Cardiac septum (tissue), 1 donor: ENCODE results near the gene CCDC7. TPM values are rescaled to one million over a fixed set of nuclear protein-coding genes. Genes with fewer than 3 reads are reported as not detected.
"Not testable (repeated sequence)": the region's sequence is repeated elsewhere in the genome, so short reads cannot be mapped to it uniquely, and the experiment has no call there.

Source experiments
- DNase-seq: peaks from one replicate; pipeline ENCODE4 v3.0.0-alpha.2; 2020; ENCODE audit warnings: low spot score
- intact Hi-C: fragments of 100-400 bp; cut with DNase I; formaldehyde crosslinking; loops from one replicate; pipeline ENCODE4 v1.14.0; 2022
- long read RNA-seq: library from polyadenylated mRNA; unstranded; transcript quantifications from one replicate; pipeline ENCODE4 v2.0.0, GENCODE V29; 2021
- total RNA-seq: library from RNA; stranded (reverse); fragmentation: NEBNext Ultra II Directional; extraction: Animal tissue kit (Norgen Biotek cat#: 25700); gene quantifications from one replicate; pipeline ENCODE4 v1.2.1, GENCODE V29; 2021
- donor health status: DM: no; HTN: no; CAD: no.

CCDC7 gene
- 32.5 TPM for total RNA-seq
- long read RNA-seq, partial matches to known transcripts = 1 of 5 reads
- long read RNA-seq, other reads (novel, unspliced or antisense) = 4 of 5 reads

DNA sequence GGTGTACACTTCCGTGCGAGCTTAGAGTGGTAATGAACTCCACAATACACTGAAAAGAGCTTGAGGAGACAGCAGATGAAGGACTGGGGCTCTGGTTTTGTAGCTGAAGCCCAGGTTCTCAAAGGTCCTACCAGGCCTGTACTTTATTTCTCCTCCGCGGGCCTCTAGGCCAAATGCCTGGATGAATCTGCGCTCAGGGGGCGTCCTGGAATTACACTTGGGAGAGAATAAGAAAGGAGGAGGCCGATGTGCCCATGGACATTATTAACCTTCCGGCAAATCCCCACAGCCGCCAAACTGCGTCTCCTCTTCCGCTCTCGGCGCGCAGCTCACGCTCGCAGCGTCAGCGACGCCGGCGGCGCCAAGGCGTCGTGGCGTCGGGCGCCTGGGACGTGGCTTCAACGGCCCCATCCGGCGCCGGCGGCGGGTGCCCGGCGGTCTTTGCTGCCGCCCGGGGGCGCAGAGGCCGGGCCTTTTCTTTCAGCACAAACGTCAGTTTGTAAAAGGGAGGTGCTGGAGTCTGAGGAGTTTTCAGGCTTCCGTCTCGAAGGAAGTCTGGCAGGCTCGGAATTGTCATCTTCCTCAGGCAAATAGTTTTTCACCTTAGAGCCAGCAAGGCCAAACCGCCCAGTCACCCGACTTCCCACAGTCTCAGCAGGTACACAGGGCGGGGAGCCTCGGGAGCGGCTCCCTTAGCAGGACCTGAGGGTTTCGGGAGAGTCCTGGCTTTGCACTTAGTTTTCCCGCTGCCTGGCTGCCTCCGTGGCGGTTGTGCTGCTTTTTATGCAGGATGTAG is at the start of gene CCDC7:
Gene CCDC7 (plus strand): TSS at position 401 of the 796 bp plus-strand sequence. CDS start 5,503 bp downstream, outside the sequence.
- DNase-seq = peak; percentile 90
- intact Hi-C loops = loop anchor here (1.0 to 10.0 kb wide), 4 partner anchors 67 to 539 kb away; partner anchors contain the start of gene EPC1

DNA sequence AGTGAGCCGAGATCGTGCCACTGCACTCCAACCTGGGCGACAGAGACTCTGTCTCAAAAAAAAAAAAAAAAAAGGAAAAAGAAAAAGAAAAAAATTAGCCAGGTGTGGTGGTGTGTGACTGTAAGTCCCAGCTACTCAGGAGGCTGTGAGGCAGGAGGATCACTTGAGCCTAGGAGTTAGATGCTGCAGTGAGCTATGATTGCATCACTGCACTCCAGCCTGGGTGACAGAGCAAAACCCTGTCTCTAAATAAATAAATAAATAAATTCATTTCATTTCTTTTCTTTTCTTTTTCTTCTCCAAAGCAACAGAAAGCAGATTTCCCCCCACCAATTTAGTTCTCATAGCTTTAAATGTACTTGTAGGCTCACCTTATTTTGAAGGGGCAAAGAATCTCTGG is 48.8 kb upstream of the CCDC7 start:
- DNase-seq, intact Hi-C loops: not testable (repeated sequence)

DNA sequence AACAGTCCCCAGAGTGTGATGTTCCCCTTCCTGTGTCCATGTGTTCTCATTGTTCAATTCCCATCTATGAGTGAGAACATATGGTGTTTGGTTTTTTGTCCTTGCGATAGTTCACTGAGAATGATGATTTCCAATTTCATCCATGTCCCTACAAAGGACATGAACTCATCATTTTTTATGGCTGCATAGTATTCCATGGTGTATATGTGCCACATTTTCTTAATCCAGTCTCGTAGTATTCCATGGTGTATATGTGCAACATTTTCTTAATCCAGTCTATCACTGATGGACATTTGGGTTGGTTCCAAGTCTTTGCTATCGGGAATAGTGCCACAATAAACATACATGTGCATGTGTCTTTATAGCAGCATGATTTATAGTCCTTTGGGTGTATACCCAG is 46.2 kb upstream of the CCDC7 start:
- intact Hi-C loops, DNase-seq: not testable (repeated sequence)

DNA sequence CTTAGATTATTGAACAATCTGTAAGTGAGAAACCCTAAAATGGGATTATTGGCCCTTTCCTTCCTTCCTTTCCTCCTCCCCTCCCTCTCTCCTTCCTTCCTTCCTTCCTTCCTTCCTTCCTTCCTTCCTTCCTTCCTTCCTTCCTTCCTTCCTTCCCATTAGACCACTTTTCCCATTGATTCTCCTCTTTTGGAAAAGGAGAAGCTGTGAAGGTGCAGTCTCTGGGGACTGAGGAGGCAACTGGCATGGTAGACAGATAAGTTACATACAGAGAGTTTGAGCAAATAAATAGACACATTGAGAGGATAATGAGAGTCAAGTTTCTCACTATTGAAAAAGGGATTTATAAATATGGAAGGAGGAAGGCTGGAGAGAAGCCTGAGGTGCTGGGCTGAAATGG is 45.0 kb upstream of the CCDC7 start:
- intact Hi-C loops = no loop called here
- DNase-seq = no peak

DNA sequence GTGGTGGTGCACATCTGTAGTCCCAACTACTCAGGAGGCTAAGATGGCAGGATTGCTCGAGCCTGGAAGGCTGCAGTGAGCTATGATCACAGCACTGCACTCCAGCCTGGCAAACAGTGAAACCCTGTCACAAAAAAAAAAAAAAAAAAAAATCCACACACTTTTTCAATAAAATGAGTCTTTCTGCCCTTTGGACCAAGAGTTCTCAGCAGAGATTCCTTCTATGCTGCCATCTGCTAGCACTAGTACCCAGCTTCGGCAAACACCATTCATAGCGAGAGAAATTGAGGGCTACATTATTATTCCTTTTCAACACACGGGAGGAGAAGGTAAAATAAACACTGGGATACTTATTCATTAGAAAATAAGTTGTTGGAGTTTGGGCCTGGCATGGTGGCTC is 43.4 kb upstream of the CCDC7 start:
- intact Hi-C loops = no loop called here
- no peak for DNase-seq

DNA sequence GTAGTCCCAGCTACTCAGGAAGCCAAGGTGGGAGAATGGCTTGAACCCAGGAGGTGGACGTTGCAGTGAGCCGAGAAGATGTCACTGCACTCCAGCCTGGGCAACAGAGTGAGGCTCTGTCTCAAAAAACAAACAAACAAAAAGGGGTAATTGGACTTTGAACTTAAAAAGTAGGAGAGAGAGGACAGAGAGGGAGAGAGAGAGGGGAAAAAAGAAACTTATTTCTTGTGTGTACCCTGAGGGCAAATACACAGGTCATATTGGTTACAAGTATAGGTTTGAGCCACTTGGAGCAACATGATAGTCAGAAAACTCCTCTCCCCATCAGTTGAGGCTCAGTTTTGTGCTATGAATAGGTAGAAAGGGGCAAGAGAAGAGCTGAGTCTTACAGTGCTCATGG is 42.8 kb upstream of the CCDC7 start:
- intact Hi-C loops = no loop called here
- DNase-seq = no peak

DNA sequence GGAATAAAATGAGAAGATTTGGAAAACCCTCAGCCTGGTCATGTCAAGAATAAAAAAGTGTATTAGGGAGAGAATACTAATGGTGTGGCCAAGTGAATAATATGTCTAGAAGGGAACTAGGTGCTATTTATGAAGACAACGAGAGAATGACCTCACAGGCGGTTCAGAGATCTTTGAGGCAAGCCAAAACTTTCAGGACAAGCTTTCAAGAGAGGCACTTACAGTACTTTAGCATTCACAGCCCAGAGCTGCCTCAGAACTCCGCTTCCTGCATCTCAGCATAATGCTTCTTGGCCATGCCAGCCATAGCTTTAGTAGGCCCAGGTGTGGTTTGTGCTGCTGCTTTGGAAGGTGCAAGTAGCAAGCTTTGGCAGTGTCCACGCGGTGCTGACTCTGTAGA is 37.2 kb upstream of the CCDC7 start:
- intact Hi-C loops = no loop called here
- no peak for DNase-seq

DNA sequence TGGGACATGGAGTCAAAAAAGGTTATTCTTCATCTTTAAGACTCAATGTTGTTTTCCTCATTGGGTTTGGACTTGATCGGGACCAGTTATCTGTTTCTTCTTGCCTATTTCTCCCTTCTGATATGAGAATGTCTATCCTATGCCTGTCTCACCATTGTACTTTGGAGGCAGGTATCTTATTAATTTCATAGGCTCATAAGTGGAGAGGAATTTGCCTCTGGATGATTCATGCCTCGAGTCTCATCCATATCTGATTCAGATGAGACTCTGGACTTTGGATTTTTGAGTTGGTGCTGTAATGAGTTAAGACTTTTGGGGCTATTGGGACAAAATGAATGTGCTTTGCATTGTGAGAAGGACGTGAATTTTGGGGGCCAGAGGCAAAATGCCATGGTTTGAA is 36.2 kb upstream of the CCDC7 start:
- no peak for DNase-seq
- intact Hi-C loops = no loop called here

DNA sequence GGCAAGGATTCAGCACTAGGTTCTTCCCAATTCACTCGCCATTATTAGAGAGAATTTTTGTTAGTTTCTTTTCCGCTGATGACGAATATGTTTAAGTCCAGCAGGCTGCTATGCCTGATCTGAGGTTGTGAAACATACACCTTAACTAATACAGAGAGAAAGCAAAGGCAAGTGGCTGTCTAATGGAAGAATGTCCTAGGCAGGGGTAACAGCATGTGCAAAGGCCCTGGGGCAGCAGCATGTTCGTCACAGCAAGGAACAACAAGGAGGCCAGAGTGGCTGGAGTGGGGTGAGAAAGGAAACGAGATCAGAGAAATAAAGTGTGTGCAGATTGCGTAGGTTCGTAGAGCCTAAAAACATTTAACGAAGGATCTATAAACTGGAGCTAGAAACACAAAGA is 35.4 kb upstream of the CCDC7 start:
- intact Hi-C loops = no loop called here
- no peak for DNase-seq

DNA sequence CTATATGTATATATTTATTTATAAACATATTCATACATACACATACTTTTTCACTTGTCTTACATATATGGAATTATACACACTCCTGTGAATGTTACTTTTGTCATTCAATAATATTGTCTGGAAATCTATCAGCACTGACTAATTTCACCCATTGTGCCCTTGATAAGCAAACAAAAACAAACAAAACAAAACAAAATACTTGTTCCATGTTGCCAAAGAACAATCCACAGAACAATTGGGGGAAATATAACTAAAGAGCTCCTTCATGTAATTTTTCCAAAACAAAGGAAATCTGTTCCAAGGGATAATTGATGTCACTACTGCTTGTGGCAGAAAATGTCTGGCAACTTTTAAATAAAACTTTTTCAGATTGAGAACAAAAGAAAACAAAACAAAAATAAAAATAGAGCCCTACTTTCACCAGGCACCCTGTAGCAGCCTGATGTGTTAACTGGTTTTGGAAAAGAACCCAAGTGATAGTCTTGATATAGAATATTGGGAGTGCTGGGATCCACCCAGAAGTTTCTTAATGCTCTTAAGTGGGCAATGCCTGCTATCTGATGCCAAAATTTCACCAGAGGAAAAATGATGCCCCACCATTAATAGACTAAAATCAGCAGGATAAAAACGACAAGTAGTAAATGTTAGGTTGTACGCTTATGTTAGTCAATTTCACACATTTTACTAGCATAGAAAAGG is 34.0 kb upstream of the CCDC7 start:
- DNase-seq = no peak

DNA sequence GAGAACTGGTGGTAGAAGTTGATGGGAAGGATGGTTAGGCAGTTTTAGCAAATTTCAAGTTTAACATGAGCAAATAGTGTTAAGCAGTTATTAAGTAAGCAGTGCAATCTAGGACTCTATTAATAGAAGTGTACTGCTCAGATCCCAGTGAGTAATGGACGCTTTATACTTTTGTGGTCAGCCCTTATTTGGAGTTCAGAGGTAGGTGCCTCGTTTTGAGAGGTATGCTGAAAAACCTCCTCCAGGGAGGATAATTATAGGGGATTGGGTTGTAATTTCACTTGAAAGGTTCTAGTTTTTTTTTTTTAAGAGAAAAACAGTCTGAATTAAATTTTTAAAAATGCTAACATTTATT is 33.5 kb upstream of the CCDC7 start:
- intact Hi-C loops = loop anchor here (2.0 kb wide), 1 partner anchor 36 kb away; no protein-coding TSS in a partner anchor
- no peak for DNase-seq

More for the DNA sequence above, 34.0 kb upstream of the CCDC7 start:
- intact Hi-C loops = loop anchor here (2.0 kb wide), 1 partner anchor 35 kb away; no protein-coding TSS in a partner anchor

DNA sequence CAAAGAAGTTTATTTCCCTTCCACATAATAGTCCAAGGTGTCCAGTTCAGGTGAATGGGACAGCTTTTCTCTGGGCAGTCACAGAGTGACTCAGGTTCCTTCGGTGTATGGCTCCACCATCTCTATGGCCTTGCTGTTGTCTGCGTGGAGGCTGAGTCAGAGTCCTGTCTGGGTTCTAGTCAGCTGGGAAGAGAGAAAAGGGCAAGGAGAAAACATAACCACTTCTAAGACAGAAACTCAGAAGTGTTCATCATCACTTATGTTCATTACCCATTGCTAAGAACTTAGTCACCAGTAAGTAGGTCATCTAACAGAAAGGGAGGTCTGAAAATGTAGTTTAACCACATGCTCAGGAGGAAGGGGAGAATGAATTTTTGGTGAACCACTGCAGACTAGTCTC is 32.4 kb upstream of the CCDC7 start:
- DNase-seq = no peak
- intact Hi-C loops = loop anchor here (2.0 kb wide), 1 partner anchor 37 kb away; no protein-coding TSS in a partner anchor

DNA sequence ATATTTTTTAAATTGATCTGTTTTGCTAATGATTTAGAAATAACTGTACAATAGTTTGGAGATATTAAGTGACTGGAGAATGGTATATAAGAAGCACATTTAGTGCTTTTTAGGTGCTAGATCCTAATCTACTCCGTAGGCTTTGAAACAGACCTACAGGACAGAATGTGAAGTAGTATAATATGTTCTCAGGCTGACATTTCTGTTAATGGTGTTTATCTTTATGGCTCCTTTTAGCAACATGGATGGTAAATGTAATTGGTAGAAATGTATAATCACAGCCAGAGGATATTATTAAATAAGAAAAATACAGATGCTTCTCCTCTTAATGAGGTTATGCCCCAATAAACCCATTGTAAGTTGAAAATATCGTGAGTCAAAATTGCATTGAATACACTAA is 30.6 kb upstream of the CCDC7 start:
- intact Hi-C loops = no loop called here
- no peak for DNase-seq

DNA sequence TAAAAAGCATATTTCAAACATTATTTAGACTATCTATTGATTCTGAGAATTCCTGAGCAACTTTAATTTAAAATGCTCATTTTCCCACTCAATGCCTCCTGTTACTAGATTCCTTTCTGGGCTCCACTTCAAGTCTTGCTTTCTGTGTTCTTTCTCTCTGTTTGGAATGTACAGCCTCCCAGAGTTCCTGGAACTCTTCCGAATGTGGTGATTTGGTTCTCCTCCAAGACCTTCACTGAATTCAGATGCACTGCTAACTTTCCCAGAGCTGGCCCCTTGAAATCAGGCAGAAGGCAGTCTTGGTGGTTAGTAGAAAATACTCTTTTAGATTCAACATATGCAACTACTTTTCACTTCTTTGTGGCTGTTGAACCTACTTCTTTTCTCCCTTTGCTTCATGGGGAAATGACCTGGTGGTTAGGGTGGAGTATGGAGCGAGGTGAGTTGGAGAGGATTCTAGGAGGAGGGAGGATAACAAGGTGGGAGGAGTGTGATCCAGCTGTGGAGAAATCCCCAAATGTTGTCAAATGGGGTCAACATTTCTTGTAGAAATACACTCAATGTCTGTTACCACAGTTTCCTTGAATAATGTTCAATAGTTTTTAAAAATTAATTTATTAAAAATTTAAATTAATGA is 27.9 kb upstream of the CCDC7 start:
- DNase-seq = no peak

DNA sequence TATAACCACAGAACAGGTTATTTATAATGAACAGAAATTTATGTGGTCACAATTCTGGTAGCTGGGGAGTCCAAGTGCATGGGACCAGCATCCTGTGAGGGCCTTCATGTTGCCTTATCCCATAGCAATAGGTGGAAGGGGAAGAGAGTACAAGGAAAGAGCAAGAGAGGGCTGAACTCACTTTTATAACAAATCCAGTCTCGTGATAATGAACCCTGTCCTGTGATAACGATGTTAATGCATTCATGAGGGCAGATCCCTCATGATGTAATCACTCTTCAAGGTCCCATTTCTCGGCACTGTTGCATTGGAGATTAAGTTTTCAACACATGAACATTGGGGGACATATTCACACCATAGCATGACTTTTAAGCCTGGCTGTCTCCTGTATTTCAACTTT is 27.4 kb upstream of the CCDC7 start:
- no peak for DNase-seq
- intact Hi-C loops = no loop called here

More for the DNA sequence above, 27.9 kb upstream of the CCDC7 start:
- intact Hi-C loops = no loop called here

DNA sequence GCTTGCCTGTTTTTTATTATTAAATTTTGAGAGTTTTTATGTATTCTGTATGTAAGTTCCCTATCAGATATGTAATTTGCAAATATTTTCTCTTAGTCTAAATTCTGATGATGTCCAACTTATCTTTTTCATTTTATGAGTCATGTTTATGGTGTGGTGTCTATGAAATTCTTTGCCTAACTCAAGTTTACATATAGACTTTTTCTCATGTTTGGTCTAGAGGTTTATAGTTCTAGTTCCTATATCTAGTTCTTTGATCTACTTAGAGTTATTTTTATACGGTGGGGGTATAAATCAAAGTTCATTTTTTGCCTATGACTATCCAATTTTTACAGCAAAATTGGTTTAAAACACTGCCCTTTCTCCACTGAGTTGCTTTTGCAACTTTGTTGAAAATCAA is 26.3 kb upstream of the CCDC7 start:
- no peak for DNase-seq
- intact Hi-C loops = no loop called here

DNA sequence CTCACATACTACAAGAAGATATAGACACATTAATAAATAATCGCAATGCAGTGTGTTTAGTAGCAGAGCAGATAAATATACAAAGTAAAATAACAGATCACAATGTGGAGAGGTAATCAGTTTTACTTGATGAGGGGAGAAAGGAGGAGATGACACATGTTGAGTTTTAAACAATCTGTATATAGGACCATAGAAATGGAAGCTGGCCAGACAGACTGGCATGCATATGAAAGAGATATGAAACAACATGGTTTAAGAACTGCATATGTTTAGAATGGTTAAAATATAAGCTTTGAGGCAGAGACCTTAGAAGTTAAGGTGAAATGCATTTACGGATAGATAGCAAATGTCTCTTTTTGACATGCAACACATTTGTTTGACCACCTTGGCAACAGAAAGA is 19.8 kb upstream of the CCDC7 start:
- intact Hi-C loops = no loop called here

DNA sequence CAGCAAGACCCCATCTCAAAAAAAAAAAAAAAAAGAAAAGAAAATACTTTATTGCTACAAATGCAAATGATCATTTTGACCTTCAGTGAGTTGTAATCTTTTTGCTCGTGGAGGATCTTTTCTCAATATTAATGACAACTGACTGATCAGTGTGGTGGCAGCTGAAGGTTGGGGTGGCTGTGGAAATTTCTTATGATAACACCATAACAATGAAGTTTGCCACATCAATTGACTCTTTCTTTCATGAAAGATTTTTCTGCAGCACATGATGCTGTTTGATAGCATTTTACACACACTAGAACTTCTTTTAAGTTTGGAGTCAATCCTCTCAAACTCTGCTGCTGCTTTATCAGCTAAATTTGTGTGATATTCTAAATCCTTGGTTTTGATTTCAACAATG is 12.4 kb upstream of the CCDC7 start:
- no peak for DNase-seq
- intact Hi-C loops = no loop called here

More for the DNA sequence above, 19.8 kb upstream of the CCDC7 start:
- no peak for DNase-seq

DNA sequence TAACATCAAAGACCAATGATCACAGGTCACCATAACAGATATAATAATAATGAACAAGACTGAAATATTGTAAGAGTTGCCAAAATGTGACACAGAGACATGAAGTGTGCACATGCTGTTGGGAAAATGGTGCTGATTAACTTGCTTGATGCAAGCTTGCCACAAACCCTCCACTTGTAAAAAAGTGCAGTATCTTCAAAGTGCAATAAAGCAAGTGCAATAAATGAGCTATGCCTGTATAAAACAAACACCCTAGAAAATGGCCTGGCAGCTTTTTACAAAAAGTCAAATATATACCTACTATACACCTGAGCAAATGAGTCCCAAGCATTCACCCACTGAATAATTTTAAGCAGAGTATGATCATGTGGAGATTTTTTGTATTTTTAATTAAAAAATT is 9.7 kb upstream of the CCDC7 start:
- no peak for DNase-seq
- intact Hi-C loops = no loop called here

DNA sequence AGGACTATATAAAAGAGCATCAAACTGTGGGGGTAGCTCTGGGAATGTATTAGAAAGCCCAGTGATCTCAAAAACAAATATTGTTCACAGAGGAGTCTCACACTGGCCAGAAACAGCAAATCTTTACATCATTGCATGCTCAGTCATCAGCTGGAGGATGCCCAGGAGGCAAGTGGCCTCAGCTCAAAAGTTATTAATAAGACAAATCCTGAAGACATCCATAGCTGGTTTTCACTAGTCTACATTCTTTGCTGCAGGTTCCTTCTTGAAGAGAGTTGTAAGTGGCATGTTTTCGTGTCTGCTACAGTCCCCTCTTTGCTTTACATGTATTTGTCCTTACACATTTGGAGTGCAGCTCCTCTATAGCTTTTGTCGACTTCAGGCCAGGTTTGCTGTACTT is 8.6 kb upstream of the CCDC7 start:
- intact Hi-C loops = no loop called here
- no peak for DNase-seq
